HEK293T (cell line): ENCODE results near the gene RAB6A.

Experiments
- ELF4 ChIP-seq: fragments of 450-650 bp; IDR thresholded peaks from 2 replicates; pipeline ENCODE4 v1.6.1; 2017; ENCODE audit warnings: antibody characterized with exemption
- FOXM1 ChIP-seq: fragments of 450-650 bp; IDR thresholded peaks from 2 replicates; pipeline ENCODE4 v1.6.1; 2017; ENCODE audit warnings: mild to moderate bottlenecking, borderline replicate concordance
- L3MBTL2 ChIP-seq: fragments of 450-650 bp; conservative IDR thresholded peaks from 2 replicates; pipeline ENCODE4 v1.6.1; 2016; ENCODE audit warnings: mild to moderate bottlenecking
- PKNOX1 ChIP-seq: fragments of 450-650 bp; IDR thresholded peaks from 2 replicates; pipeline ENCODE4 v1.6.1; 2016
- SP1 ChIP-seq: fragments of 450-650 bp; IDR thresholded peaks from 2 replicates; pipeline ENCODE4 v1.6.1; 2017
- SUZ12 ChIP-seq: fragments of 450-650 bp; IDR thresholded peaks from 2 replicates; pipeline ENCODE4 v1.6.1; 2016; ENCODE audit warnings: mild to moderate bottlenecking
- ZNF384 ChIP-seq: fragments of 450-650 bp; IDR thresholded peaks from 2 replicates; pipeline ENCODE4 v1.6.1; 2016

- no peak for TF ChIP-seq PKNOX1
- no peak for TF ChIP-seq SUZ12
- TF ChIP-seq ELF4, result no peak
- TF ChIP-seq L3MBTL2, result no peak
- TF ChIP-seq ZNF384, result no peak
- TF ChIP-seq FOXM1, result no peak
- TF ChIP-seq SP1, result no peak
Observed at GRCh38 chr11:73645121-73645969, 115.5 kb downstream of the RAB6A start.
